ENCODE measurements around the gene SARDH. TPM values are rescaled to one million over a fixed set of nuclear protein-coding genes. Genes with fewer than 3 reads are reported as not detected.

The SARDH gene
- total RNA-seq, 1 experiment from 2014 or later = 5.6 TPM

GRCh38 chr9:133615186-133615585 lies 123.0 kb downstream of the SARDH start:
- no peaks in the 10 kb centered on the region for H4K20me1 ChIP-seq (ENCODE audit: insufficient read depth)
- ATAC-seq = no peak
- no peaks in the 10 kb centered on the region for H3K9me3 ChIP-seq (ENCODE audit: control insufficient read depth in 1 of 2, insufficient read depth in 1 of 2, low read depth in 1 of 2, low read length in 2 of 2)
- H3K27me3 ChIP-seq (ENCODE audit: insufficient read depth, low read length) = peaks cover 95% of the 10 kb centered on the region
- TF ChIP-seq MAX (IDR thresholded peaks at IDR 0.05) (no peak), YY1 (IDR thresholded peaks at IDR 0.05; ENCODE audit: extremely low read depth, insufficient replicate concordance, low read depth, low read length) (no peak), RAD21 (IDR thresholded peaks at IDR 0.05; ENCODE audit: low read depth) (no peak), ELF1 (IDR thresholded peaks at IDR 0.05; ENCODE audit: borderline replicate concordance, low read depth) (no peak), SIN3A (IDR thresholded peaks at IDR 0.05; ENCODE audit: low read depth) (no peak), EZH2 (IDR thresholded peaks at IDR 0.05) (no peak), SRF (IDR thresholded peaks at IDR 0.05; ENCODE audit: low read depth) (no peak)
- POLR2A ChIA-PET = no interaction called here
- H3K9me2 ChIP-seq (ENCODE audit: insufficient read depth) = no peaks in the 10 kb centered on the region
- no peaks in the 10 kb centered on the region for H3K36me3 ChIP-seq (ENCODE audit: control insufficient read depth in 1 of 2, insufficient read depth in 2 of 2, low read length in 2 of 2)
- no peak overlapping the region for H3K27ac ChIP-seq (ENCODE audit: low read depth, low read length)
- CTCF ChIA-PET = no interaction called here
- H3K9ac ChIP-seq (ENCODE audit: low read length) = no peak overlapping the region
- H2AFZ ChIP-seq (ENCODE audit: low read depth, low read length, poor library complexity, severe bottlenecking) = no peak overlapping the region
- no TSS peak for BruUV-seq (replicated peaks)
- no peak overlapping the region for H3K4me3 ChIP-seq (replicated peaks in 1 of 2; ENCODE audit: low read depth in 1 of 2, low read length in 2 of 2)
- no peak overlapping the region for H3K4me2 ChIP-seq (ENCODE audit: low read length)
- RAD21 ChIA-PET (ENCODE audit: low non-redundant PET in 1 of 2, low total read pairs in 2 of 2, uncharacterized antibody in 2 of 2, unreplicated experiment in 2 of 2) = no interaction called here
- intact Hi-C loops (cut with micrococcal nuclease) = no loop called here
- no peaks in the 10 kb centered on the region for H3K79me2 ChIP-seq (ENCODE audit: insufficient read depth, low read length)
- DNase-seq (ENCODE audit: low read depth, low spot score) = no peak
- H3K4me1 ChIP-seq (ENCODE audit: control insufficient read depth in 1 of 2, insufficient read depth in 2 of 2, low read length in 2 of 2) = no peaks in the 10 kb centered on the region

- ChIA-PET CTCF (no interaction called here), POLR2A (no interaction called here), RAD21 (ENCODE audit: low non-redundant PET in 1 of 2, low total read pairs in 2 of 2, uncharacterized antibody in 2 of 2, unreplicated experiment in 2 of 2) (no interaction called here)
- Histone ChIP-seq H3K4me1 (ENCODE audit: control insufficient read depth in 1 of 2, insufficient read depth in 2 of 2, low read length in 2 of 2) (no peaks in the 10 kb centered on the region), H3K79me2 (ENCODE audit: insufficient read depth, low read length) (no peaks in the 10 kb centered on the region), H3K4me3 (replicated peaks in 1 of 2; ENCODE audit: low read depth in 1 of 2, low read length in 2 of 2) (no peak overlapping the region), H2AFZ (ENCODE audit: low read depth, low read length, poor library complexity, severe bottlenecking) (no peak overlapping the region), H3K27me3 (ENCODE audit: insufficient read depth, low read length) (peaks cover 90% of the 10 kb centered on the region), H3K9ac (ENCODE audit: low read length) (no peak overlapping the region), H3K27ac (ENCODE audit: low read depth, low read length) (no peak overlapping the region), H3K4me2 (ENCODE audit: low read length) (no peak overlapping the region), H3K9me3 (ENCODE audit: control insufficient read depth in 1 of 2, insufficient read depth in 1 of 2, low read depth in 1 of 2, low read length in 2 of 2) (no peaks in the 10 kb centered on the region), H3K36me3 (ENCODE audit: control insufficient read depth in 1 of 2, insufficient read depth in 2 of 2, low read length in 2 of 2) (no peaks in the 10 kb centered on the region), H3K9me2 (ENCODE audit: insufficient read depth) (no peaks in the 10 kb centered on the region), H4K20me1 (ENCODE audit: insufficient read depth) (no peaks in the 10 kb centered on the region)
- ATAC-seq (no peak), DNase-seq (ENCODE audit: low read depth, low spot score) (no peak)
- no TSS peak for BruUV-seq (replicated peaks)
- no peak for TF ChIP-seq SRF (IDR thresholded peaks at IDR 0.05; ENCODE audit: low read depth)
- TF ChIP-seq CEBPB (IDR thresholded peaks at IDR 0.05; ENCODE audit: low read depth) = no peak
- no peak for TF ChIP-seq ZNF274 (IDR thresholded peaks at IDR 0.05; ENCODE audit: low read depth, low read length)
- no peak for TF ChIP-seq ZBTB33 (IDR thresholded peaks at IDR 0.05; ENCODE audit: extremely low read depth, insufficient replicate concordance, low read length)
- no peak for TF ChIP-seq JUND (IDR thresholded peaks at IDR 0.05)
- no peak for TF ChIP-seq YY1 (IDR thresholded peaks at IDR 0.05; ENCODE audit: extremely low read depth, insufficient replicate concordance, low read depth, low read length)
- TF ChIP-seq POLR2A (IDR thresholded peaks at IDR 0.05; ENCODE audit: borderline replicate concordance, extremely low read depth, insufficient read depth, insufficient read length) = no peak
- no peak for TF ChIP-seq EGR1 (IDR thresholded peaks at IDR 0.05; ENCODE audit: low read depth)
- no peak for TF ChIP-seq CTCF (IDR thresholded peaks at IDR 0.05 in 2 of 3, conservative IDR thresholded peaks at IDR 0.05 in 1 of 3; ENCODE audit: borderline replicate concordance in 1 of 3, insufficient read depth in 1 of 3, low read depth in 2 of 3, low read length in 2 of 3)
- no peak for TF ChIP-seq ELF1 (IDR thresholded peaks at IDR 0.05; ENCODE audit: borderline replicate concordance, low read depth)
- no peak for TF ChIP-seq CBX3 (IDR thresholded peaks at IDR 0.05; ENCODE audit: low read depth)
- no peak for TF ChIP-seq ZFX (IDR thresholded peaks at IDR 0.05)
- no peak for TF ChIP-seq RAD21 (IDR thresholded peaks at IDR 0.05; ENCODE audit: low read depth)
- TF ChIP-seq MAX (IDR thresholded peaks at IDR 0.05) = no peak
- TF ChIP-seq TCF7L2 (IDR thresholded peaks at IDR 0.05; ENCODE audit: borderline replicate concordance, extremely low read depth, insufficient read depth, insufficient read length) = no peak
- no peak for TF ChIP-seq EZH2 (IDR thresholded peaks at IDR 0.05)
- TF ChIP-seq SIN3A (IDR thresholded peaks at IDR 0.05; ENCODE audit: low read depth) = no peak
- TF ChIP-seq FOSL1 (IDR thresholded peaks at IDR 0.05; ENCODE audit: low read depth) = no peak
- intact Hi-C loops (cut with micrococcal nuclease) = no loop called here
Observed at GRCh38 chr9:133614678-133615077, 123.5 kb downstream of the SARDH start.

All from HCT116 (cell line).